HUES64 (cell line): ENCODE measurements around the gene ARRDC1.
"Not testable (repeated sequence)": the region's sequence is repeated elsewhere in the genome, so short reads cannot be mapped to it uniquely, and the experiment has no call there.

ENCODE experiments used
- H3K27ac ChIP-seq: 2 replicates; pipeline ENCODE4 v1.7.0; 2013; ENCODE audit warnings: low read depth, low read length, inconsistent platforms
- H3K27me3 ChIP-seq: 2 replicates; pipeline ENCODE4 v1.6.1; 2013; ENCODE audit warnings: mild to moderate bottlenecking, low read length; ENCODE audit not compliant: insufficient read depth
- H3K36me3 ChIP-seq: 2 replicates; pipeline ENCODE4 v1.6.1; 2013; ENCODE audit warnings: mild to moderate bottlenecking, low read length; ENCODE audit not compliant: insufficient read depth
- H3K4me1 ChIP-seq: 2 replicates; pipeline ENCODE4 v1.6.1; 2013; ENCODE audit warnings: mild to moderate bottlenecking, low read length, moderate library complexity; ENCODE audit not compliant: insufficient read depth
- H3K4me3 ChIP-seq: 2 replicates; pipeline ENCODE4 v1.5.1; 2013; ENCODE audit warnings: mild to moderate bottlenecking, low read length, moderate library complexity
- H3K9ac ChIP-seq: 2 replicates; pipeline ENCODE4 v1.6.1; 2013; ENCODE audit warnings: mild to moderate bottlenecking, low read depth, low read length
- H3K9me3 ChIP-seq: 2 replicates; pipeline ENCODE4 v1.6.1; 2013; ENCODE audit warnings: low read depth, low read length; ENCODE audit not compliant: insufficient read depth
- WGBS: fragments of 150-250, 120-280 bp; methylation state at CpG from one replicate; pipeline ENCODE4 v1.1.7; 2013; ENCODE audit warnings: missing lambda C conversion rate; 5-methylcytosine and 5-hydroxymethylcytosine counted together

Gene ARRDC1

GRCh38 chr9:137614631-137615386 lies 9.3 kb downstream of the ARRDC1 start:
- Histone ChIP-seq H3K27ac (no peak overlapping the region), H3K36me3 (peaks cover 37% of the 10 kb centered on the region), H3K27me3 (no peaks in the 10 kb centered on the region), H3K4me3 (no peak overlapping the region), H3K9ac (no peak overlapping the region), H3K4me1 (peaks cover 6% of the 10 kb centered on the region), H3K9me3 (no peaks in the 10 kb centered on the region)
- WGBS, result 96% methylated on average over 24 of the region's 25 CpGs

- Histone ChIP-seq H3K36me3 (peaks cover 37% of the 10 kb centered on the region), H3K9me3 (no peaks in the 10 kb centered on the region), H3K9ac (no peak overlapping the region), H3K4me3 (no peak overlapping the region), H3K27me3 (no peaks in the 10 kb centered on the region), H3K4me1 (peaks cover 12% of the 10 kb centered on the region), H3K27ac (no peak overlapping the region)
- WGBS, result 96% methylated on average over 19 of the region's 19 CpGs
Measured at GRCh38 chr9:137615387-137615871, 9.9 kb downstream of the ARRDC1 start.

- no peaks in the 10 kb centered on the region for H3K27me3 ChIP-seq
- under 1% methylated on average over 90 of the region's 94 CpGs for WGBS
- H3K9me3 ChIP-seq, result no peaks in the 10 kb centered on the region
- peak within 1 kb of the TSS; percentile 76 for H3K4me3 ChIP-seq
- peak within 1 kb of the TSS; percentile 89 for H3K27ac ChIP-seq
- H3K9ac ChIP-seq, result peak within 1 kb of the TSS; percentile 88
- H3K36me3 ChIP-seq, result peaks cover 44% of the 10 kb centered on the region
- peaks cover 19% of the 10 kb centered on the region; the same call in 1 of the 2 replicates for H3K4me1 ChIP-seq
Measured at GRCh38 chr9:137618105-137619067, 12.9 kb downstream of the ARRDC1 start, which contains the start of gene EHMT1. Gene EHMT1, plus strand, starts transcription at chr9:137619005. Its CDS starts 24 bp downstream, at chr9:137619029.

GRCh38 chr9:137619240-137620047 lies 14.0 kb downstream of the ARRDC1 start:
- peaks cover 19% of the 10 kb centered on the region; the same call in 1 of the 2 replicates for H3K4me1 ChIP-seq
- peak overlapping the region; percentile 76 for H3K4me3 ChIP-seq
- H3K9me3 ChIP-seq, result no peaks in the 10 kb centered on the region
- peaks cover 38% of the 10 kb centered on the region for H3K36me3 ChIP-seq
- H3K27ac ChIP-seq, result peak overlapping the region; percentile 72
- peak overlapping the region; percentile 86 for H3K9ac ChIP-seq
- WGBS, result 2% methylated on average over 58 of the region's 58 CpGs
- no peaks in the 10 kb centered on the region for H3K27me3 ChIP-seq

GRCh38 chr9:137620048-137620405 lies 14.5 kb downstream of the ARRDC1 start:
- no peaks in the 10 kb centered on the region for H3K9me3 ChIP-seq
- 83% methylated on average over 2 of the region's 4 CpGs for WGBS
- no peaks in the 10 kb centered on the region for H3K27me3 ChIP-seq
- H3K4me1 ChIP-seq, result peaks cover 19% of the 10 kb centered on the region
- H3K27ac ChIP-seq, result peak overlapping the region; percentile 72; the same call in 1 of the 2 replicates
- H3K4me3 ChIP-seq, result peak overlapping the region; percentile 76
- H3K36me3 ChIP-seq, result peaks cover 32% of the 10 kb centered on the region
- peak overlapping the region; percentile 86 for H3K9ac ChIP-seq

GRCh38 chr9:137620581-137620980 lies 15.1 kb downstream of the ARRDC1 start:
- H3K4me1 ChIP-seq, result peaks cover 19% of the 10 kb centered on the region
- no peak overlapping the region for H3K9ac ChIP-seq
- 92% methylated on average over 7 of the region's 7 CpGs for WGBS
- H3K27ac ChIP-seq, result no peak overlapping the region
- H3K36me3 ChIP-seq, result peaks cover 27% of the 10 kb centered on the region
- peak overlapping the region; percentile 76 for H3K4me3 ChIP-seq
- H3K27me3 ChIP-seq, result no peaks in the 10 kb centered on the region
- H3K9me3 ChIP-seq, result no peaks in the 10 kb centered on the region

GRCh38 chr9:137621131-137621757 lies 15.8 kb downstream of the ARRDC1 start:
- Histone ChIP-seq H3K27ac (no peak overlapping the region), H3K36me3 (peaks cover 20% of the 10 kb centered on the region)

GRCh38 chr9:137622211-137622610 lies 16.7 kb downstream of the ARRDC1 start:
- Histone ChIP-seq H3K36me3 (peaks cover 14% of the 10 kb centered on the region), H3K4me1 (peaks cover 19% of the 10 kb centered on the region)
- not testable (repeated sequence) for H3K27me3 ChIP-seq, H3K9ac ChIP-seq, H3K9me3 ChIP-seq, H3K4me3 ChIP-seq, H3K27ac ChIP-seq
- WGBS, result 98% methylated on average over 8 of the region's 8 CpGs

More at GRCh38 chr9:137621131-137621757, 15.8 kb downstream of the ARRDC1 start:
- Histone ChIP-seq H3K4me1 (peaks cover 19% of the 10 kb centered on the region), H3K4me3 (0 out of 2 replicates have a peak overlapping the region, but pooled peaks have one; percentile 76), H3K9me3 (no peaks in the 10 kb centered on the region), H3K9ac (no peak overlapping the region), H3K27me3 (no peaks in the 10 kb centered on the region)
- 89% methylated on average over 5 of the region's 6 CpGs for WGBS

GRCh38 chr9:137626464-137626863 lies 21.0 kb downstream of the ARRDC1 start:
- 99% methylated on average over 4 of the region's 4 CpGs for WGBS
- Histone ChIP-seq H3K4me3 (no peak overlapping the region), H3K9ac (no peak overlapping the region), H3K27ac (no peak overlapping the region), H3K9me3 (no peaks in the 10 kb centered on the region), H3K27me3 (no peaks in the 10 kb centered on the region), H3K36me3 (peaks cover 4% of the 10 kb centered on the region; the same call in 1 of the 2 replicates), H3K4me1 (no peaks in the 10 kb centered on the region; the same call in 1 of the 2 replicates)

GRCh38 chr9:137627406-137627805 lies 21.9 kb downstream of the ARRDC1 start:
- H3K9me3 ChIP-seq, H3K27ac ChIP-seq, H3K4me1 ChIP-seq, H3K36me3 ChIP-seq, H3K27me3 ChIP-seq, H3K9ac ChIP-seq, H3K4me3 ChIP-seq: not testable (repeated sequence)
- 99% methylated on average over 14 of the region's 14 CpGs for WGBS
